Activated naive CD4-positive, alpha-beta T cell treated with anti-CD3 and anti-CD28 coated beads, Interleukin-2, amount 50 U/mL, for 24 hours (primary cell): ENCODE measurements around the gene FRAS1.
"Not testable (repeated sequence)": the region's sequence is repeated elsewhere in the genome, so short reads cannot be mapped to it uniquely, and the experiment has no call there.

Experiments used
- H3K27ac Mint-ChIP-seq: one replicate; pipeline ENCODE4 v1.8.0; 2021; ENCODE audit warnings: mild to moderate bottlenecking, mixed read lengths
- H3K27me3 Mint-ChIP-seq: one replicate; pipeline ENCODE4 v1.8.0; 2021; ENCODE audit warnings: mixed read lengths
- H3K36me3 Mint-ChIP-seq: one replicate; pipeline ENCODE4 v1.8.0; 2021; ENCODE audit warnings: mixed read lengths
- H3K4me1 Mint-ChIP-seq: one replicate; pipeline ENCODE4 v1.8.0; 2021; ENCODE audit warnings: mixed read lengths
- H3K4me3 Mint-ChIP-seq: one replicate; pipeline ENCODE4 v1.8.0; 2021; ENCODE audit warnings: mild to moderate bottlenecking, mixed read lengths
- H3K9me3 Mint-ChIP-seq: one replicate; pipeline ENCODE4 v1.8.0; 2021; ENCODE audit warnings: mixed read lengths

FRAS1 gene

GRCh38 chr4:78162821-78163220, 105.7 kb downstream of the FRAS1 start:
- no peak overlapping the region for H3K4me3 Mint-ChIP-seq
- H3K4me1 Mint-ChIP-seq: no peaks in the 10 kb centered on the region
- H3K9me3 Mint-ChIP-seq: no peaks in the 10 kb centered on the region
- H3K36me3 Mint-ChIP-seq: no peaks in the 10 kb centered on the region
- no peak overlapping the region for H3K27ac Mint-ChIP-seq
- H3K27me3 Mint-ChIP-seq: peaks cover 8% of the 10 kb centered on the region

GRCh38 chr4:78165758-78166157, 108.6 kb downstream of the FRAS1 start:
- no peaks in the 10 kb centered on the region for H3K4me1 Mint-ChIP-seq
- no peaks in the 10 kb centered on the region for H3K36me3 Mint-ChIP-seq
- no peaks in the 10 kb centered on the region for H3K9me3 Mint-ChIP-seq
- H3K27me3 Mint-ChIP-seq: peaks cover 4% of the 10 kb centered on the region
- no peak overlapping the region for H3K4me3 Mint-ChIP-seq
- H3K27ac Mint-ChIP-seq: no peak overlapping the region

DNA sequence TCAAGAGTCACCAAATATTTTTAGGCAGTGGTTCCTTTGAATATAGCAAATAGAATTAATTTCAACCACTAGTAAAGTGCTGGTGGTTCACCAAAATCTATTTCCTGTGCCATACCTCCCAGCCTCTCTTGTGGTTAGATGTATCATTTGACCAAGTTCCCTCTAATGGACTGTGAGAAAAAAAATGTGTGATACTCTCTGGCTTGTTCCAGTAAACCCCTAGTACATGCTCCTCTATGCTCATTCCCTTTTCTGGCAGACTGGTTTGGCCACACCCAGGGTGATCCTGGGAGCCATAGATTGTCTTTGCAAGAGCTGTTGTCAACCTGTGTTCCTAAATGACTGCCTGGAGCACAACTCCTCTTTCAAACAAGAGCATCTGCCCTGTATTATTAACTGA, 109.5 kb downstream of the FRAS1 start:
- no peaks in the 10 kb centered on the region for H3K4me1 Mint-ChIP-seq
- H3K4me3 Mint-ChIP-seq: no peak overlapping the region
- H3K36me3 Mint-ChIP-seq: no peaks in the 10 kb centered on the region
- no peaks in the 10 kb centered on the region for H3K9me3 Mint-ChIP-seq
- H3K27me3 Mint-ChIP-seq: peaks cover 4% of the 10 kb centered on the region
- no peak overlapping the region for H3K27ac Mint-ChIP-seq

DNA sequence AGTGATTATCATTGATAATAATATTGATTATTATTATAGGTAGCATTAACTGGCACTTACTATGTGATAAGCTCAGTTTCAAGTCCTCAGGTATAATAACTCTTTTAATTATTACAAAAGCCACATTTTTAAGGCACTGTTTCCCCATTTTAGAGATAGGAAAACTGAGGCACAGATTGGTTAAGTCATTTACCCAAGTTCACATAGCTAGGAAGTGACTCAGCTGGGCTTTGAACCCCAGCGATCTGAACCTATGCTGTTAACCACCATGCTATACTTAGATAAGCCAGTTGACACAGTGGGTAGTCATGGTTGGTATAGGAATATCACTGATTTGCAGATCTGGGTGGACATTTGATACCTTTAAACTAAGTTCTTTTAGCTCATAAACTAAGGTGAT, 110.4 kb downstream of the FRAS1 start:
- Mint-ChIP-seq H3K4me3 (no peak overlapping the region), H3K27me3 (peaks cover 3% of the 10 kb centered on the region), H3K9me3 (no peaks in the 10 kb centered on the region), H3K4me1 (no peaks in the 10 kb centered on the region), H3K36me3 (no peaks in the 10 kb centered on the region), H3K27ac (no peak overlapping the region)

GRCh38 chr4:78168029-78168428, 110.9 kb downstream of the FRAS1 start:
- H3K27ac Mint-ChIP-seq: no peak overlapping the region
- H3K27me3 Mint-ChIP-seq: peaks cover 2% of the 10 kb centered on the region
- H3K4me1 Mint-ChIP-seq: no peaks in the 10 kb centered on the region
- H3K4me3 Mint-ChIP-seq: no peak overlapping the region
- no peaks in the 10 kb centered on the region for H3K9me3 Mint-ChIP-seq
- no peaks in the 10 kb centered on the region for H3K36me3 Mint-ChIP-seq

- H3K4me3 Mint-ChIP-seq: no peak overlapping the region
- no peaks in the 10 kb centered on the region for H3K9me3 Mint-ChIP-seq
- H3K36me3 Mint-ChIP-seq: no peaks in the 10 kb centered on the region
- no peak overlapping the region for H3K27ac Mint-ChIP-seq
- peaks cover 5% of the 10 kb centered on the region for H3K27me3 Mint-ChIP-seq
- H3K4me1 Mint-ChIP-seq: no peaks in the 10 kb centered on the region
These were observed 112.6 kb downstream of the FRAS1 start for GRCh38 chr4:78169728-78170127.

DNA sequence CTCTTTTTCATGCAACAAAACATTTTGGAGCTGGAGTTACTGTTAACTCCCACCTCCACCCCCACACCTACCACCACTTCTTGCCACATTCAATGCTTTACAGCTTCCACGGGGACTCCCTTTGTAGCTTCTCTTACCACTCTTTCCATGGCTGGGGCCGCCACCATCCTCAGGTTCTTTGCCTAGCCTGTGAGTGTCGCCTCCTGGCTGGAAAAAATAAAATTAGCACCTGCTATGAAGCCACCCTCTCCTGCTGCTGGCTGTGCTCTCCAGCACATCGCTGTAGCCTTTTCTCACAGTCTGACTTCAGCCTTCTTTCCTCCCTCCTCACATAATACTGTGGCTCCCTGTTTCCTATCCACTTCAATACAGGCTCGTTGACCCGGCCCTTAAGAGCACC, 114.4 kb downstream of the FRAS1 start:
- no peaks in the 10 kb centered on the region for H3K36me3 Mint-ChIP-seq
- H3K4me1 Mint-ChIP-seq: no peaks in the 10 kb centered on the region
- no peak overlapping the region for H3K4me3 Mint-ChIP-seq
- H3K27ac Mint-ChIP-seq: no peak overlapping the region
- H3K9me3 Mint-ChIP-seq: no peaks in the 10 kb centered on the region
- peaks cover 9% of the 10 kb centered on the region for H3K27me3 Mint-ChIP-seq

GRCh38 chr4:78174891-78175290, 117.8 kb downstream of the FRAS1 start:
- Mint-ChIP-seq H3K27ac (no peak overlapping the region), H3K36me3 (no peaks in the 10 kb centered on the region), H3K27me3 (peaks cover 10% of the 10 kb centered on the region), H3K4me1 (no peaks in the 10 kb centered on the region), H3K4me3 (no peak overlapping the region), H3K9me3 (no peaks in the 10 kb centered on the region)

DNA sequence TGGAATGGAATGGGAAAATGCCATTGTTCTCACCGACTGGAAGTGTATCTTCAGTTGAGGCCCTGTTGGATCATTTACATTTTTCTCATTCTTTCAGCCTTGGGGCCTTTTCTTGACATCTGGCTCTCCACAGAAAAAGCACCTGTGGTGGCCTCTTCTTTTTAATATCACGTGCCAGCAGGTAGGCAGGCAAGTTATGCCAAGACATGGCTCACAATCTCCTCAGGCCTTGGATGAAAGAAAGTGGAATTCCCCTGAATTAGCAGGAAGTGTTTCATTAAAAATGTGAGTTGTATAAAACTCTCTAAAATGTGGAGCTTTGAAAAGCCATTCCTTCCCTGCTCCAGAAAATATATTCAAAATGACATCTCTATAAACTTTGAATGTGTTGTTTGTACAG, 122.1 kb downstream of the FRAS1 start:
- no peak overlapping the region for H3K4me3 Mint-ChIP-seq
- peaks cover 6% of the 10 kb centered on the region for H3K27me3 Mint-ChIP-seq
- no peak overlapping the region for H3K27ac Mint-ChIP-seq
- H3K9me3 Mint-ChIP-seq: no peaks in the 10 kb centered on the region
- H3K36me3 Mint-ChIP-seq: no peaks in the 10 kb centered on the region
- H3K4me1 Mint-ChIP-seq: no peaks in the 10 kb centered on the region

- H3K4me1 Mint-ChIP-seq, H3K9me3 Mint-ChIP-seq, H3K27me3 Mint-ChIP-seq, H3K27ac Mint-ChIP-seq, H3K36me3 Mint-ChIP-seq, H3K4me3 Mint-ChIP-seq: not testable (repeated sequence)
These were observed 124.6 kb downstream of the FRAS1 start for GRCh38 chr4:78181681-78182234.

DNA sequence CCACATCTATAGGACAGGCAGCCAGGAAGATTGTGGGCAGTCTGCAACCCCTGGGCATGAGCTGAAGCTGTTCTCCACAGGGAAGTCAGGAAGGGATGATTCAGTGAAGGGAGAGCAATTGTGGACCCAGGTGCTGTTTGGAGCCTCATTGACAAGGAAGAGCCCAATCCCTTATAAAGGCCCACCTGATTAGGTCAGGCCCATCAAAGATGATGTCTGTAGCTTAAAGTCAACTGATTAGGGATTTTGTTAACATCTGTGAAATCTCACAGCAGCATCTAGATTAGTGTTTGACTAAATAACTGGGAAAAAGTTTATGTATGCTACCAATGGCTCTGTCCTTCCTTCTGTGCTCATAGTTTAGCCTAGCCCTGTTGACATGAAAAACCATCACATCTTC, 127.5 kb downstream of the FRAS1 start:
- Mint-ChIP-seq H3K9me3 (no peaks in the 10 kb centered on the region), H3K27me3 (peaks cover under 1% of the 10 kb centered on the region), H3K27ac (no peak overlapping the region), H3K4me3 (no peak overlapping the region), H3K4me1 (no peaks in the 10 kb centered on the region), H3K36me3 (no peaks in the 10 kb centered on the region)

- H3K27ac Mint-ChIP-seq: no peak overlapping the region
- no peaks in the 10 kb centered on the region for H3K9me3 Mint-ChIP-seq
- H3K36me3 Mint-ChIP-seq: no peaks in the 10 kb centered on the region
- H3K4me1 Mint-ChIP-seq: no peaks in the 10 kb centered on the region
- no peaks in the 10 kb centered on the region for H3K27me3 Mint-ChIP-seq
- no peak overlapping the region for H3K4me3 Mint-ChIP-seq
These were observed 128.0 kb downstream of the FRAS1 start for GRCh38 chr4:78185117-78185516.

DNA sequence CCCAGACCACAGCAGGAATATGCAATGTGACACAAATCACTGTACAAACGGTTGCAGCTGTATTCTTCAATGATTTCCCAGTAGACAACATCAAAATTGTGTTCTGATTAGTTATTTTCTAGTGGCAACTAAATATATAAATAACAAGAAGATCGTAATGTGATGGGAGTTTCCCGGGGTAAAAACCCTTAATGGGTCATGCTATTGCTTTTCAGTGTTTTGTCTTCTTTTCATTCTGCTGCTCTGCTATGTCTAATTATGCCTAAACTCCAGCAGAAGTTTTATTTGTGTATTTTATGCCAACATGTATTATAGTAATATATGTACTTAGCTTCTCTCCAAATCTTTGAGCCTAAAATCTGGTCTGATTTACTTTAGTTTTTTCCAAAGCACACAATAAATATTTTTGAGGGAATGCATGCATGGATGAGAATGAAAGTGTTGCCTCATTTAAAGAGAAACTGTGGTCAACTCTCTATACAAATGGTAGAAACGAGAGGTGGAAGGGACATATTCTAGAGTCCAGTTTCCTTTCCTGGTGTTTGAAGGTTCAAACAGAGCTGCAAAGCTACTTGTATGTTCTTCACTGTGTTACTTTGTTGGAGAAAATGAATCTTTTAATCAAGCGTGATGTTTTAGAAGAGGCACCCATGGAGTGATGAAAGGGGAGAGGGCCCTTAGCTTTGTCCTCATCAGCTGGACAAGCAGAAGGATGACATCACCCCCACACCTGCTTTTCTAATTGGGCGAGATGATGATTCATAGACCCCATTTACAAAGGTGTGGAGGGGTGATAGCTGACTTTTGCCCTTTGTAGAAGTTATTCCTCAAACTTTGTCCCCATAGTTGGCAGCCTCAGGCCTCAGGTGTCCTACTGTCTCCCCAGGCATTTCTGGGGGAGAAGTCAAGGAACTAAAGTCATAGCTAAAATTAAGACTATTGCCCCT, 129.7 kb downstream of the FRAS1 start:
- no peaks in the 10 kb centered on the region for H3K4me1 Mint-ChIP-seq
- H3K4me3 Mint-ChIP-seq: no peak overlapping the region
- H3K9me3 Mint-ChIP-seq: no peaks in the 10 kb centered on the region
- H3K27ac Mint-ChIP-seq: no peak overlapping the region
- H3K36me3 Mint-ChIP-seq: no peaks in the 10 kb centered on the region
- H3K27me3 Mint-ChIP-seq: no peaks in the 10 kb centered on the region

- no peaks in the 10 kb centered on the region for H3K4me1 Mint-ChIP-seq
- no peak overlapping the region for H3K4me3 Mint-ChIP-seq
- H3K27ac Mint-ChIP-seq: no peak overlapping the region
- H3K27me3 Mint-ChIP-seq: no peaks in the 10 kb centered on the region
- no peaks in the 10 kb centered on the region for H3K36me3 Mint-ChIP-seq
- no peaks in the 10 kb centered on the region for H3K9me3 Mint-ChIP-seq
These were observed 132.9 kb downstream of the FRAS1 start for GRCh38 chr4:78190068-78190467.

- Mint-ChIP-seq H3K4me1 (no peaks in the 10 kb centered on the region), H3K9me3 (no peaks in the 10 kb centered on the region), H3K4me3 (no peak overlapping the region), H3K27me3 (no peaks in the 10 kb centered on the region), H3K36me3 (no peaks in the 10 kb centered on the region), H3K27ac (no peak overlapping the region)
These were observed 133.5 kb downstream of the FRAS1 start for GRCh38 chr4:78190595-78190994.

DNA sequence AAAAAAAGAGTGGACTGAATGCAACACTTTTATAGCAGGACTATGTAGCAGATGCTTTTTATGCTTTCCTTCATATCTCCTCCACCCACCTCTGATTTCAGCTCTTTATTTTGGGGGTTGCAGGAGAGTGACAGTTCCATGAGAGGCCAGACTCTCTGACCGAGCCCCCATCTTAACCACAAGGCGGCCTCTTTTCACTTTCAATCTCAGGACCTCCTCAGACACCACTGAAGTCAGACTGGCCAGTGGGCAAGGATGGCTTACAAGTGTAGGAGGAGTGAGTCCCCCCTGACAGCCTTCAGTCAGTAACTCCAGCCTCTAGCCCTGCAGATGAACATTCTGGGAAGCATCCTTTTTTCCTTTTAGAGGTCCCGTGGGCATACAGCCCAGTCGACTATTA, 140.8 kb downstream of the FRAS1 start:
- peaks cover 11% of the 10 kb centered on the region for H3K27me3 Mint-ChIP-seq
- no peak overlapping the region for H3K4me3 Mint-ChIP-seq
- no peak overlapping the region for H3K27ac Mint-ChIP-seq
- no peaks in the 10 kb centered on the region for H3K4me1 Mint-ChIP-seq
- no peaks in the 10 kb centered on the region for H3K9me3 Mint-ChIP-seq
- no peaks in the 10 kb centered on the region for H3K36me3 Mint-ChIP-seq
